Prostate gland (tissue), 2 donors: ENCODE measurements around the gene COG5.

Source experiments
- CTCF ChIP-seq, 4 experiments: fragments of 200-600 bp in 2 of 4; fragments of 450-650 bp in 2 of 4; sonication (generic) in 2 of 4; IDR thresholded peaks; 1 replicate in 3 of 4; 2 replicates in 1 of 4; pipeline ENCODE4 v1.5.1; 2016 to 2019; ENCODE audit warnings: antibody characterized with exemption in 4 of 4, mild to moderate bottlenecking in 2 of 4, moderate library complexity in 2 of 4
- POLR2A ChIP-seq: fragments of 450-650 bp; IDR thresholded peaks from one replicate; pipeline ENCODE4 v1.6.1; 2016; ENCODE audit warnings: antibody characterized with exemption, mild to moderate bottlenecking

DNA sequence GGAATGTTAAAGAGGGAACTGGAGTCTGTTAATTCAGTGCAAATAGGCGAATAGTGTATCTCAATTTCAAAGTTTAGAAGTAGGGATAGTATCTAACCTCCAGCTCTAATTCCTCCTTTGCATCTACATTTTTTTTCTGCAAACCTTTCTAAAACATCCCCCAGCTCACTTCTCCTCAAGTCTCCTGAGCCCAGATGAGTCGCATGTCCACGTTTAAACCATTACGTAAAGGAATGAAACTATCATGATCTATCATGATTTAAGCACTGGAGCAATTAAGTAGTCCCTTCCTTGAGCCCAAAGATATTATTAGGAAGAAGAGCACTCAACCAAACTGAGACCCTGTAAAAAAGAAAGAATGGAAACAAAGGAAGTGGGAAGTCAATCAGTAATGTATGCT is 64.0 kb downstream of the COG5 start:
- TF ChIP-seq POLR2A (no peak), CTCF (IDR thresholded peaks at IDR 0.05) (no peak)
